HepG2 (cell line): ENCODE data around the gene SIK3. TPM values are rescaled to one million over a fixed set of nuclear protein-coding genes. Genes with fewer than 3 reads are reported as not detected.

Experiments
- ATAC-seq: fragments of 200-7000 bp; cut with Tn5 transposase; 3 replicates; pipeline ENCODE4 v1.9.1; 2020; ENCODE audit warnings: mild to moderate bottlenecking, moderate library complexity
- BruUV-seq: library from RNA; stranded (reverse); fragments of 400-500 nt; replicated peaks from 2 replicates; lab custom pipeline; 2021; lab: Mats Ljungman, UMichigan
- CTCF ChIA-PET: fragments of 300-600 bp; formaldehyde crosslinking; extraction: SDS; loops from one replicate; lab custom pipeline; 2021; ENCODE audit warnings: low total read pairs, inconsistent platforms, low intra/inter-chr PET ratio; lab: Yijun Ruan, JAX
- POLR2A ChIA-PET: fragments of 350-600 bp; sonication (Branson Sonifier 250); formaldehyde crosslinking; loops from one replicate; lab custom pipeline; 2020; ENCODE audit warnings: antibody characterized with exemption, inconsistent platforms; lab: Yijun Ruan, JAX
- DNase-seq: peaks from one replicate; pipeline ENCODE4 v3.0.0-alpha.2; 2015; ENCODE audit warnings: low spot score
- FAIRE-seq: peaks from 3 replicates; lab custom pipeline; 2011; peaks lifted over from hg19 to GRCh38; lab: Jason Lieb, UNC
- H2AFZ ChIP-seq: one replicate; pipeline ENCODE4 v1.6.1; 2011; ENCODE audit warnings: low read length, inconsistent platforms
- H3K27ac ChIP-seq: fragments of 300-600 bp; 3 replicates; pipeline ENCODE4 v1.8.0; 2011; ENCODE audit warnings: mixed run types, mild to moderate bottlenecking, mixed read lengths, low read length, inconsistent platforms; ENCODE audit not compliant: insufficient read depth; ENCODE audit errors: extremely low read length
- H3K27me3 ChIP-seq, 2 experiments: fragments of 200-600 bp in 1 of 2; 2 replicates in 1 of 2; 3 replicates in 1 of 2; pipeline versions ENCODE4 v1.6.0 to v1.8.0; 2011; ENCODE audit warnings: low read length in 2 of 2, mild to moderate bottlenecking in 2 of 2, moderate library complexity in 2 of 2, inconsistent platforms in 1 of 2; ENCODE audit not compliant: insufficient read depth in 2 of 2, control insufficient read depth in 1 of 2
- H3K36me3 ChIP-seq, 2 experiments: fragments of 200-600 bp in 1 of 2; replicated peaks in 1 of 2; 2 replicates in 1 of 2; 3 replicates in 1 of 2; pipeline versions ENCODE4 v1.5.1 to v1.8.0; 2011; ENCODE audit warnings: low read length in 2 of 2, inconsistent platforms in 1 of 2; ENCODE audit not compliant: insufficient read depth in 2 of 2, control insufficient read depth in 1 of 2
- H3K4me1 ChIP-seq: 2 replicates; pipeline ENCODE4 v1.5.1; 2012; ENCODE audit warnings: low read length, inconsistent platforms; ENCODE audit not compliant: insufficient read depth
- H3K4me2 ChIP-seq: 2 replicates; pipeline ENCODE4 v1.6.0; 2011; ENCODE audit warnings: low read depth, low read length, inconsistent platforms
- H3K4me3 ChIP-seq, 3 experiments: fragments of 200-600 bp in 1 of 3; sonication (generic), shearing (Covaris generic) in 1 of 3; replicated peaks in 1 of 3; 2 replicates each; pipeline ENCODE4 v1.5.1; 2011 to 2016; ENCODE audit warnings: low read length in 3 of 3, inconsistent platforms in 2 of 3, low read depth in 2 of 3, mild to moderate bottlenecking in 2 of 3, control low read depth in 1 of 3, mixed read lengths in 1 of 3; ENCODE audit not compliant: insufficient read depth in 1 of 3
- H3K79me2 ChIP-seq: one replicate; pipeline ENCODE4 v1.6.1; 2011; ENCODE audit warnings: low read length, inconsistent platforms; ENCODE audit not compliant: insufficient read depth
- H3K9ac ChIP-seq: 2 replicates; pipeline ENCODE4 v1.6.0; 2011; ENCODE audit warnings: mild to moderate bottlenecking, low read depth, low read length, inconsistent platforms; ENCODE audit not compliant: insufficient read depth
- H3K9me3 ChIP-seq: 2 replicates; pipeline ENCODE4 v1.5.1; 2012; ENCODE audit warnings: mild to moderate bottlenecking, low read length
- H4K20me1 ChIP-seq: 2 replicates; pipeline ENCODE4 v1.6.0; 2011; ENCODE audit warnings: inconsistent platforms, mild to moderate bottlenecking, low read length, moderate library complexity; ENCODE audit not compliant: insufficient read depth
- FOXA1 ChIP-seq, 2 experiments: fragments of 450-650 bp in 1 of 2; sonication (generic) in 1 of 2; formaldehyde crosslinking in 1 of 2; IDR thresholded peaks; 2 replicates each; pipeline versions ENCODE4 v1.4.0 to v1.6.1; 2016 to 2020; ENCODE audit warnings: missing genetic modification reagents in 1 of 2
- SMARCC2 ChIP-seq: fragments of 450-650 bp; IDR thresholded peaks from 2 replicates; pipeline ENCODE4 v1.6.1; 2017; ENCODE audit warnings: antibody characterized with exemption, mild to moderate bottlenecking
- TOPORS ChIP-seq: sonication (generic); formaldehyde crosslinking; IDR thresholded peaks from 2 replicates; pipeline ENCODE4 v1.8.0; 2023; ENCODE audit warnings: mild to moderate bottlenecking, missing genetic modification reagents
- ZNF577 ChIP-seq: sonication (generic); formaldehyde crosslinking; IDR thresholded peaks from 2 replicates; pipeline ENCODE4 v1.4.0; 2020; ENCODE audit warnings: mild to moderate bottlenecking, low read depth, missing genetic modification reagents, borderline replicate concordance
- ZSCAN31 ChIP-seq: sonication (generic); formaldehyde crosslinking; IDR thresholded peaks from 2 replicates; pipeline ENCODE4 v1.5.0; 2020; ENCODE audit warnings: low read depth, mild to moderate bottlenecking, missing genetic modification reagents
- WGBS: methylation state at CpG from one replicate; pipeline ENCODE4 v1.1.6; 2017; ENCODE audit warnings: low lambda C conversion rate; 5-methylcytosine and 5-hydroxymethylcytosine counted together
- in situ Hi-C: cut with HindIII; loops from 2 replicates; pipeline ENCODE4 v1.10.0; 2017; ENCODE audit warnings: low pct_unique_long_range_greater_than_20kb; ENCODE audit not compliant: extremely low pct_ligation_motif_present
- intact Hi-C: fragments of 100-400 bp; cut with micrococcal nuclease; formaldehyde crosslinking; loops from one replicate; pipeline ENCODE4 v1.10.0; 2022; ENCODE audit not compliant: unreplicated experiment
- polyA plus RNA-seq, 8 experiments: library from polyadenylated mRNA; depleted of rRNA in 3 of 8; stranded (reverse) in 7 of 8; unstranded in 1 of 8; fragments of >200 nt; fragmentation: Illumina TruSeq in 4 of 8; extraction: Trizol in 4 of 8; gene quantifications; 2 replicates each; pipeline versions ENCODE4 v1.2.1 to v1.2.3, GENCODE V29; 2011 to 2016; ENCODE audit warnings: low read depth in 4 of 8, missing spikeins in 1 of 8, mixed read lengths in 1 of 8; ENCODE audit not compliant: insufficient read depth in 1 of 8
- total RNA-seq, 5 experiments: library from RNA; depleted of rRNA; stranded (reverse); fragments of >200 nt; fragmentation: Illumina TruSeq; extraction: Trizol; gene quantifications; 2 replicates each; pipeline ENCODE4 v1.2.3, GENCODE V29; 2016; ENCODE audit warnings: low read depth in 1 of 5
- TF ChIP-seq, protein P1 (sequence below): IDR thresholded peaks from 2 replicates; pipeline ENCODE4 v1.6.1; 2016; ENCODE audit warnings: missing biosample characterization, missing genetic modification reagents, low read depth
- TF ChIP-seq, protein P2 (sequence below): sonication (generic); formaldehyde crosslinking; IDR thresholded peaks from 2 replicates; pipeline ENCODE4 v1.4.0; 2020; ENCODE audit warnings: mild to moderate bottlenecking, missing genetic modification reagents
- TF ChIP-seq, protein P3 (sequence below): sonication (generic); formaldehyde crosslinking; IDR thresholded peaks from 2 replicates; pipeline ENCODE4 v1.5.0; 2020; ENCODE audit warnings: mild to moderate bottlenecking, missing genetic modification reagents

SIK3 gene
- total and polyA plus RNA-seq, 2 of the 13 experiments (the other 11 are each of a cell fraction or from before 2014, with no cell fraction given): 5.7 to 9.8 TPM

DNA sequence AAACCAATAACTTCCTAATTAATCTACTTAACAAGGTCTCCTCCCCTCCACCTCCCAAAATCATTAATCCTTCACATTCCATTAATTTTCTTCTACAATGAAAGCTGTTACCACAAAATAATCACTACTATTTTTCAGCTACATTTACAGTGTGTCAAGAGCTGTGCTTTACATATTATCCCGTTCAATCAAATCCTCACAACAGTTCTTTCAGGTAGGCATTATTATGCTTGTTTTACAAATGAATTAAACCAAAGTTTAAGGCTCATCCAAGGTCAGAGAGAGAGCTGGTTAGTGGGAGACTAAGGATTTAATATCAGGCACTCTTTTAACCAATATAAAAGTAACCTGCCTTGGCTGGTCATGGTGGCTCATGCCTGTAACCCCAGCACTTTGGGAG, 107.4 kb downstream of the SIK3 start:
- Histone ChIP-seq H3K4me3 (no peak overlapping the region), H3K9me3 (no peaks in the 10 kb centered on the region), H3K27me3 (no peaks in the 10 kb centered on the region), H4K20me1 (peaks cover 31% of the 10 kb centered on the region), H3K36me3 (no peaks in the 10 kb centered on the region), H3K9ac (no peak overlapping the region), H3K27ac (peak overlapping the region; percentile 14), H2AFZ (no peak overlapping the region), H3K4me1 (peaks cover 56% of the 10 kb centered on the region), H3K79me2 (peaks cover 23% of the 10 kb centered on the region), H3K4me2 (no peak overlapping the region)
- FAIRE-seq (no peak), DNase-seq (no peak), ATAC-seq (no peak)
- in situ Hi-C loops: no loop called here
- TF ChIP-seq SMARCC2 (no peak), TOPORS (CRISPR knock-in tag) (no peak), FOXA1 (IDR thresholded peaks at IDR 0.05) (no peak), FOXA1 (CRISPR knock-in tag; IDR thresholded peaks at IDR 0.05) (no peak), ZSCAN31 (no peak), ZNF577 (CRISPR knock-in tag) (no peak)
- TF ChIP-seq, protein P1, sequence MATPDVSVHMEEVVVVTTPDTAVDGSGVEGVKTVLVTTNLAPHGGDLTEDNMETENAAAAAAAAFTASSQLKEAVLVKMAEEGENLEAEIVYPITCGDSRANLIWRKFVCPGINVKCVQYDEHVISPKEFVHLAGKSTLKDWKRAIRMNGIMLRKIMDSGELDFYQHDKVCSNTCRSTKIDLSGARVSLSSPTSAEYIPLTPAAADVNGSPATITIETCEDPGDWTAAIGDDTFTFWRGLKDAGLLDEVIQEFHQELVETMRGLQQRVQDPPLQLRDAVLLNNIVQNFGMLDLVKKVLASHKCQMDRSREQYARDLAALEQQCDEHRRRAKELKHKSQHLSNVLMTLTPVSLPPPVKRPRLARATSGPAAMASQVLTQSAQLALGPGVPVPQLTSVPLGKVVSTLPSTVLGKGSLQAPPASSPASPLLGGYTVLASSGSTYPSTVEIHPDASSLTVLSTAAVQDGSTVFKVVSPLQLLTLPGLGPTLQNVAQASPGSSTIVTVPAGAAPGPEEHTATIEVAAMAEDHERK (CRISPR knock-in tag): no peak
- TF ChIP-seq, protein P2, sequence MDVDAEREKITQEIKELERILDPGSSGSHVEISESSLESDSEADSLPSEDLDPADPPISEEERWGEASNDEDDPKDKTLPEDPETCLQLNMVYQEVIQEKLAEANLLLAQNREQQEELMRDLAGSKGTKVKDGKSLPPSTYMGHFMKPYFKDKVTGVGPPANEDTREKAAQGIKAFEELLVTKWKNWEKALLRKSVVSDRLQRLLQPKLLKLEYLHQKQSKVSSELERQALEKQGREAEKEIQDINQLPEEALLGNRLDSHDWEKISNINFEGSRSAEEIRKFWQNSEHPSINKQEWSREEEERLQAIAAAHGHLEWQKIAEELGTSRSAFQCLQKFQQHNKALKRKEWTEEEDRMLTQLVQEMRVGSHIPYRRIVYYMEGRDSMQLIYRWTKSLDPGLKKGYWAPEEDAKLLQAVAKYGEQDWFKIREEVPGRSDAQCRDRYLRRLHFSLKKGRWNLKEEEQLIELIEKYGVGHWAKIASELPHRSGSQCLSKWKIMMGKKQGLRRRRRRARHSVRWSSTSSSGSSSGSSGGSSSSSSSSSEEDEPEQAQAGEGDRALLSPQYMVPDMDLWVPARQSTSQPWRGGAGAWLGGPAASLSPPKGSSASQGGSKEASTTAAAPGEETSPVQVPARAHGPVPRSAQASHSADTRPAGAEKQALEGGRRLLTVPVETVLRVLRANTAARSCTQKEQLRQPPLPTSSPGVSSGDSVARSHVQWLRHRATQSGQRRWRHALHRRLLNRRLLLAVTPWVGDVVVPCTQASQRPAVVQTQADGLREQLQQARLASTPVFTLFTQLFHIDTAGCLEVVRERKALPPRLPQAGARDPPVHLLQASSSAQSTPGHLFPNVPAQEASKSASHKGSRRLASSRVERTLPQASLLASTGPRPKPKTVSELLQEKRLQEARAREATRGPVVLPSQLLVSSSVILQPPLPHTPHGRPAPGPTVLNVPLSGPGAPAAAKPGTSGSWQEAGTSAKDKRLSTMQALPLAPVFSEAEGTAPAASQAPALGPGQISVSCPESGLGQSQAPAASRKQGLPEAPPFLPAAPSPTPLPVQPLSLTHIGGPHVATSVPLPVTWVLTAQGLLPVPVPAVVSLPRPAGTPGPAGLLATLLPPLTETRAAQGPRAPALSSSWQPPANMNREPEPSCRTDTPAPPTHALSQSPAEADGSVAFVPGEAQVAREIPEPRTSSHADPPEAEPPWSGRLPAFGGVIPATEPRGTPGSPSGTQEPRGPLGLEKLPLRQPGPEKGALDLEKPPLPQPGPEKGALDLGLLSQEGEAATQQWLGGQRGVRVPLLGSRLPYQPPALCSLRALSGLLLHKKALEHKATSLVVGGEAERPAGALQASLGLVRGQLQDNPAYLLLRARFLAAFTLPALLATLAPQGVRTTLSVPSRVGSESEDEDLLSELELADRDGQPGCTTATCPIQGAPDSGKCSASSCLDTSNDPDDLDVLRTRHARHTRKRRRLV (CRISPR knock-in tag): no peak
- TF ChIP-seq, protein P3, sequence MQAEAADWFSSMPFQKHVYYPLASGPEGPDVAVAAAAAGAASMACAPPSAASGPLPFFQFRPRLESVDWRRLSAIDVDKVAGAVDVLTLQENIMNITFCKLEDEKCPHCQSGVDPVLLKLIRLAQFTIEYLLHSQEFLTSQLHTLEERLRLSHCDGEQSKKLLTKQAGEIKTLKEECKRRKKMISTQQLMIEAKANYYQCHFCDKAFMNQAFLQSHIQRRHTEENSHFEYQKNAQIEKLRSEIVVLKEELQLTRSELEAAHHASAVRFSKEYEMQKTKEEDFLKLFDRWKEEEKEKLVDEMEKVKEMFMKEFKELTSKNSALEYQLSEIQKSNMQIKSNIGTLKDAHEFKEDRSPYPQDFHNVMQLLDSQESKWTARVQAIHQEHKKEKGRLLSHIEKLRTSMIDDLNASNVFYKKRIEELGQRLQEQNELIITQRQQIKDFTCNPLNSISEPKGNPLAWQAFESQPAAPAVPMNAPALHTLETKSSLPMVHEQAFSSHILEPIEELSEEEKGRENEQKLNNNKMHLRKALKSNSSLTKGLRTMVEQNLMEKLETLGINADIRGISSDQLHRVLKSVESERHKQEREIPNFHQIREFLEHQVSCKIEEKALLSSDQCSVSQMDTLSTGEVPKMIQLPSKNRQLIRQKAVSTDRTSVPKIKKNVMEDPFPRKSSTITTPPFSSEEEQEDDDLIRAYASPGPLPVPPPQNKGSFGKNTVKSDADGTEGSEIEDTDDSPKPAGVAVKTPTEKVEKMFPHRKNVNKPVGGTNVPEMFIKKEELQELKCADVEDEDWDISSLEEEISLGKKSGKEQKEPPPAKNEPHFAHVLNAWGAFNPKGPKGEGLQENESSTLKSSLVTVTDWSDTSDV (CRISPR knock-in tag): no peak
- WGBS: 89% methylated on average over 1 of the region's 1 CpG
- CTCF ChIA-PET: no interaction called here
- BruUV-seq: no TSS peak
- POLR2A ChIA-PET: no interaction called here
- intact Hi-C loops: no loop called here
